Progenitor cell of endocrine pancreas (in vitro differentiated cells): Measurements from ENCODE around the gene TTLL6. TPM values are rescaled to one million over a fixed set of nuclear protein-coding genes. Genes with fewer than 3 reads are reported as not detected.

Experiments used
- DNase-seq: peaks from one replicate; pipeline ENCODE4 v3.0.0; 2021; ENCODE audit warnings: low spot score; ENCODE audit not compliant: unreplicated experiment
- H3K27ac Mint-ChIP-seq: 2 replicates; pipeline ENCODE4 v1.8.0; 2021; ENCODE audit warnings: mild to moderate bottlenecking, moderate library complexity, mixed read lengths
- H3K27me3 Mint-ChIP-seq: 2 replicates; pipeline ENCODE4 v1.8.0; 2021; ENCODE audit warnings: mixed read lengths
- H3K36me3 Mint-ChIP-seq: 2 replicates; pipeline ENCODE4 v1.8.0; 2022; ENCODE audit warnings: mixed read lengths; ENCODE audit not compliant: insufficient read depth
- H3K4me1 Mint-ChIP-seq: 2 replicates; pipeline ENCODE4 v1.8.0; 2021; ENCODE audit warnings: low read depth, mixed read lengths
- H3K4me3 Mint-ChIP-seq: 2 replicates; pipeline ENCODE4 v1.8.0; 2021; ENCODE audit warnings: low read depth, mild to moderate bottlenecking, moderate library complexity, mixed read lengths
- H3K9me3 Mint-ChIP-seq: 2 replicates; pipeline ENCODE4 v1.8.0; 2021; ENCODE audit warnings: low read depth, mixed read lengths
- total RNA-seq: library from RNA; stranded (reverse); gene quantifications from 2 replicates; pipeline ENCODE4 v1.2.1, GENCODE V29; 2021
- TF ChIP-seq, protein P1 (sequence below): fragments of 200-600 bp; sonication (generic); IDR thresholded peaks from one replicate; pipeline ENCODE4 v1.5.0; 2021; ENCODE audit warnings: antibody characterized with exemption, mild to moderate bottlenecking; ENCODE audit not compliant: unreplicated experiment

TTLL6 gene
- total RNA-seq, 1 donor from 2014 or later = 4.0 TPM

DNA sequence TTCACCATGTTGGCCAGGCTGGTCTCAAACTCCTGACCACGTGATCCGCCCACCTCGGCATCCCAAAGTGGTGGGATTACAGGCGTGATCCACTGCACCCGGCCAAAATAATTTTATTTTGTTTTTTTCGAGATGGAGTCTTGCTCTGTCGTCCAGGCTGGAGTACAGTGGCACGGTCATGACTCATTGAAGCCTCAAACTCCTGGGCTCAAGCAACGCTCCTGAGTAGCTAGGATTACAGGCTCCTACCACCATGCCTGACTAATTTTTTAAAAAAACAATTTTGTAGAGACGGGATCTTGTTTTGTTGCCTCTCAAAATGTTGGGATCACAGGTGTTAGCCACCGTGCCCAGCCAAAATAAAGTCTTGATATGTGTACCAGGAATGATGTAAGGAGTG, 2.4 kb upstream of the TTLL6 start:
- no peaks in the 10 kb centered on the region for H3K36me3 Mint-ChIP-seq
- no peak overlapping the region for H3K4me3 Mint-ChIP-seq
- H3K27ac Mint-ChIP-seq = no peak overlapping the region
- H3K9me3 Mint-ChIP-seq = no peaks in the 10 kb centered on the region
- TF ChIP-seq, protein P1, sequence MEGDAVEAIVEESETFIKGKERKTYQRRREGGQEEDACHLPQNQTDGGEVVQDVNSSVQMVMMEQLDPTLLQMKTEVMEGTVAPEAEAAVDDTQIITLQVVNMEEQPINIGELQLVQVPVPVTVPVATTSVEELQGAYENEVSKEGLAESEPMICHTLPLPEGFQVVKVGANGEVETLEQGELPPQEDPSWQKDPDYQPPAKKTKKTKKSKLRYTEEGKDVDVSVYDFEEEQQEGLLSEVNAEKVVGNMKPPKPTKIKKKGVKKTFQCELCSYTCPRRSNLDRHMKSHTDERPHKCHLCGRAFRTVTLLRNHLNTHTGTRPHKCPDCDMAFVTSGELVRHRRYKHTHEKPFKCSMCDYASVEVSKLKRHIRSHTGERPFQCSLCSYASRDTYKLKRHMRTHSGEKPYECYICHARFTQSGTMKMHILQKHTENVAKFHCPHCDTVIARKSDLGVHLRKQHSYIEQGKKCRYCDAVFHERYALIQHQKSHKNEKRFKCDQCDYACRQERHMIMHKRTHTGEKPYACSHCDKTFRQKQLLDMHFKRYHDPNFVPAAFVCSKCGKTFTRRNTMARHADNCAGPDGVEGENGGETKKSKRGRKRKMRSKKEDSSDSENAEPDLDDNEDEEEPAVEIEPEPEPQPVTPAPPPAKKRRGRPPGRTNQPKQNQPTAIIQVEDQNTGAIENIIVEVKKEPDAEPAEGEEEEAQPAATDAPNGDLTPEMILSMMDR = no peak
- peaks cover 14% of the 10 kb centered on the region for H3K4me1 Mint-ChIP-seq
- no peak for DNase-seq
- peaks cover 20% of the 10 kb centered on the region for H3K27me3 Mint-ChIP-seq

DNA sequence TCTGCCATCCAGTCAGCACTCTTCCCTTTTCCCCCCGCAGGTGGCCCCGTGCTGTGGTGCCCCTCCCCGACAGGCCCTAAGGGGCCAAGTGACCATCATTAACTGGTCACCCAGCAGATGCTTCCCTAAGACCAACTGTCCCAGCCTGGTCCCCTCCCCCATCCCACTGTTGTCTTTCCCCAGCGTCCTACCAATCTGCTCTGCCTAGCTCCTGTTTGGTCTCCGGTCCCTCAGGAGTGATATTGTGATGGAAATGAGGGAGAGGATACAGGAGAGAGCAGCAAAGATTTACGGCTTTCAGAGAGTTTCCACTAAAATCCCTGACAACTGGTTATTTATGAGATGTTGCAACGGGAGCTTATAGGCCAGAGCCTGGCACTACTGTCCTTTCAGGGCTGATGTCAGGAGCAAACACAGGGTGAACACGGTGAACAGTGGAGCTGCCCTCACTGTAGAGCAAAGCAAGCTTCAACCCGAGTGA, 1.4 kb upstream of the TTLL6 start:
- H3K4me1 Mint-ChIP-seq = peaks cover 14% of the 10 kb centered on the region
- H3K27ac Mint-ChIP-seq = peak overlapping the region; percentile 65
- peaks cover 19% of the 10 kb centered on the region for H3K27me3 Mint-ChIP-seq
- peak overlapping the region; percentile 44 for H3K4me3 Mint-ChIP-seq
- no peak for DNase-seq
- TF ChIP-seq, protein P1 = no peak
- no peaks in the 10 kb centered on the region for H3K36me3 Mint-ChIP-seq
- H3K9me3 Mint-ChIP-seq = no peaks in the 10 kb centered on the region

DNA sequence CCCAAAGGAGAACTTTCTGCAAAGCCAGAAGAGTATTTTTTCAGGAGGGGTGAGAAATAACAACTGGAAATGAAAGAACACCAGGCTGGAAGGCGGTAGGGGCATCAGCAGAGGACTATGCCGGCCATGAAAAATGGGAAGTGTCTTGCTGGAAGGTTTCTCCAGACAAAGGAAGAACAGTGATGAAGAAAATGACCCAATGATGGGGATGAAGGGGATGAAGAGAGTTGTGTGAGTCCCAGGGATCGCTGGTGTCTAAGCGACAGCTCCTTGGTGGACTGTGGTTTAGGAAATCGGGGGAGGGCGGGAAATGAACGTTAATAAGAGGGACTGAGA, 623 bp downstream of the TTLL6 start:
- TF ChIP-seq, protein P1 = no peak

DNA sequence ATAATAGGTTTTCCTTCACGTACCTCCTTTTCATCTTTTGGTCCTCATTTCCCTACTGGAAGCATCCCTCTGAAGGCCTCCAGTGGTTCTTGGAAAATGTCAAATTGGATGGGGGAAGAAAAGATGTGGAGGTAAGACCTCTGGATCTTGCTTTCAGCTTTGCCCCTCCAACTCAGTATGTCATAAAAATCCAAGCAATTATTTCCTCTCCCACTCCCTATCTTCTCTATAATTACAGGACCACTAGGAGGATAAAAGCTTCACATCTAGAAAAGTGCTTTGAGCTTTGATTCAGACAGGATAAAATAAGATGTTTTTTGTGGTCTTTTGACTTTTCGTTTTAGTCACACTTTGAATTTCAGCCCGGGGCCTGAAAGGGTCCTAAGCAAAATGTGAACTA, 1.7 kb downstream of the TTLL6 start:
- no peak overlapping the region for H3K4me3 Mint-ChIP-seq
- TF ChIP-seq, protein P1 = no peak

More for the DNA sequence above, 623 bp downstream of the TTLL6 start:
- peaks cover 13% of the 10 kb centered on the region for H3K4me1 Mint-ChIP-seq
- DNase-seq = no peak
- H3K4me3 Mint-ChIP-seq = peak overlapping the region; percentile 76
- no peaks in the 10 kb centered on the region for H3K9me3 Mint-ChIP-seq
- H3K27me3 Mint-ChIP-seq = peaks cover 17% of the 10 kb centered on the region
- H3K27ac Mint-ChIP-seq = no peak overlapping the region
- H3K36me3 Mint-ChIP-seq = no peaks in the 10 kb centered on the region

DNA sequence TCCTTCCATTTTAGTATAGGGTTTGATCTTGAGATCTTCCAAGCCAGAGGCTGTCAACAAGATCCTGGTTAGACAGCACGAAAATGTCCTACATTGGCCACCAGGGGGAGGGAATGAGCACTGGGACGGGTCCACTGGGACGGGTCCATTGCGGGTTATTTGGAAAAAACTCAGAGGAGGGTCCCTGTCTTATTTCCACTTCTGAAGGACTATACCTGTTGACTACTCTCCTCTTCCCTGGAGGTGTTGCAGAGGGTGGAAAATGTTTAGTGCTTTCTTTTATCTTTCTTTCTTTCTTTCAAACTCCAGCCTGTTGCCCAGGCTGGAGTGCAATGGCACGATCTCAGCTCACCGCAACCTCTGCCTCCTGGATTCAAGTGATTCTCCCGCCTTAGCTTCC, 2.5 kb downstream of the TTLL6 start:
- TF ChIP-seq, protein P1 = peak; percentile 71
- no peaks in the 10 kb centered on the region for H3K36me3 Mint-ChIP-seq
- no peaks in the 10 kb centered on the region for H3K9me3 Mint-ChIP-seq
- H3K4me1 Mint-ChIP-seq = peaks cover 17% of the 10 kb centered on the region
- H3K4me3 Mint-ChIP-seq = no peak overlapping the region
- peak; percentile 30 for DNase-seq
- peaks cover 17% of the 10 kb centered on the region for H3K27me3 Mint-ChIP-seq
- no peak overlapping the region for H3K27ac Mint-ChIP-seq

More for the DNA sequence above, 1.7 kb downstream of the TTLL6 start:
- peaks cover 17% of the 10 kb centered on the region for H3K27me3 Mint-ChIP-seq
- DNase-seq = no peak
- H3K4me1 Mint-ChIP-seq = peaks cover 15% of the 10 kb centered on the region
- no peaks in the 10 kb centered on the region for H3K36me3 Mint-ChIP-seq
- no peak overlapping the region for H3K27ac Mint-ChIP-seq
- no peaks in the 10 kb centered on the region for H3K9me3 Mint-ChIP-seq
